Measurements from ENCODE around the gene EN2.

The EN2 gene

DNA sequence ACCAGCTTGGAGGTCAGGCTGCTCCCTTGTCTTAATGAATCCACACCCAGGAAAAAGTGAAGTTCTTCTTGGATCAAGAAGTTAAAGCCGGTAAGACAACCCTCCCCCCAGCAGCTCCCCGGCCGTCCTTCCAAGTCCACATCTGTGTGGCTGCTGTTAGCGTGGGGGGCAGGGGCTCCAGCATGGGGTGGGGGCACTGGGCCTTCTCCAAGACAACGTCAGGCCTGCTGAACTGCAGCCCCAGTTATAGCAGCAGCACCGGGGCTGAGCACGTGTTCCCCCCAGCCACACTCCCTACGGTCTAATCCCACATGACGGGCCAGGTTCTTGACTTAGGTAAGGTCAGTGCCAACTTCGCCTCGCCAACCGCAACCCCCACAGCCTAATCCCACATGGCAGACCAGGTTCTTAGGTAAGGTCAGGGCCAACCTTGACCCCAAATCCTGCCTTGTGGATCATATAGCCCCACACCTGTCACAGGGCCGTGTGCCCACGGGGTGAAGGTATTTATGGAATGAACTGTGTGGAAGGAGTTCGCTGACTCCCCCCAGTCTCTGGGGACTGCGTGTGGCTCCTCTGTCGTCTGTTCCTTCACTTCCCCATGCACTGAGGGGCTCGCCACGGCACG is 30.4 kb upstream of the EN2 start:
- no peak overlapping the region for H3K4me3 ChIP-seq (ENCODE audit: low read length)
- no peak for DNase-seq (ENCODE audit: low read depth)
- TF ChIP-seq, protein P1, sequence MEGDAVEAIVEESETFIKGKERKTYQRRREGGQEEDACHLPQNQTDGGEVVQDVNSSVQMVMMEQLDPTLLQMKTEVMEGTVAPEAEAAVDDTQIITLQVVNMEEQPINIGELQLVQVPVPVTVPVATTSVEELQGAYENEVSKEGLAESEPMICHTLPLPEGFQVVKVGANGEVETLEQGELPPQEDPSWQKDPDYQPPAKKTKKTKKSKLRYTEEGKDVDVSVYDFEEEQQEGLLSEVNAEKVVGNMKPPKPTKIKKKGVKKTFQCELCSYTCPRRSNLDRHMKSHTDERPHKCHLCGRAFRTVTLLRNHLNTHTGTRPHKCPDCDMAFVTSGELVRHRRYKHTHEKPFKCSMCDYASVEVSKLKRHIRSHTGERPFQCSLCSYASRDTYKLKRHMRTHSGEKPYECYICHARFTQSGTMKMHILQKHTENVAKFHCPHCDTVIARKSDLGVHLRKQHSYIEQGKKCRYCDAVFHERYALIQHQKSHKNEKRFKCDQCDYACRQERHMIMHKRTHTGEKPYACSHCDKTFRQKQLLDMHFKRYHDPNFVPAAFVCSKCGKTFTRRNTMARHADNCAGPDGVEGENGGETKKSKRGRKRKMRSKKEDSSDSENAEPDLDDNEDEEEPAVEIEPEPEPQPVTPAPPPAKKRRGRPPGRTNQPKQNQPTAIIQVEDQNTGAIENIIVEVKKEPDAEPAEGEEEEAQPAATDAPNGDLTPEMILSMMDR (conservative IDR thresholded peaks at IDR 0.05; ENCODE audit: low read length) = no peak

DNA sequence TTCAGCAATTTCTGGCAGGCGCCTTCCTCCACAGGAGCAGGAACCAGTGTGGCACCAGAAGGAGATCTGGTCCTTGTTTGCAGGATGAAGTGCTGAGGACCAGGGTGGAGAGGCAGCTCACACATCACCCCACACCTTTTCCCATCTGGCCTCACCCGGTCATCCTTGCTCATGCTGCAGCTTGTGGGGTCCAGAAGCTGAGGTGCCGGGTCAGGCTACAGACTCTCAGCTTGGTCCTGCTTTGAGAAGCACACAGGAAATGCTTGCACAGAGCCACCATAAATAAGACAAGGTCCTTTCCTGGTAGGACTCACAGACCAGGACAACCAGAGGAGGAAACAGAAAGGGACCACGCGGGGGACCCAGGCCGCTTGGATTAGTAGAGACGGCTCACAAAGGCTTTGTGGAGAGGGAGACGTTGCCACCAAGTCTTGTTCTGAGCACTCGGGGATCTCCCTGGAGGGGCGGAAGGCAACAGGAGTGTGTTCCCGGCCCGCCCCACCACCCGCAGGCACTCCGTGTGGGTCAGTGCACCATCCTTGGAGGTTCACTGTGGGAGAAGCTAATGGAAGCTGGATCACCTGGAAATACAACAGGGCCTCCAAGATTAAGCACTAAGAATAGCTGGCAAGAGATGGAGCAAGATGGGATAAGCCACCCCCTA is 29.6 kb upstream of the EN2 start:
- TF ChIP-seq, protein P1 (conservative IDR thresholded peaks at IDR 0.05; ENCODE audit: low read length) = no peak
- H3K4me3 ChIP-seq (ENCODE audit: low read length) = no peak overlapping the region
- no peak for DNase-seq (ENCODE audit: low read depth)

DNA sequence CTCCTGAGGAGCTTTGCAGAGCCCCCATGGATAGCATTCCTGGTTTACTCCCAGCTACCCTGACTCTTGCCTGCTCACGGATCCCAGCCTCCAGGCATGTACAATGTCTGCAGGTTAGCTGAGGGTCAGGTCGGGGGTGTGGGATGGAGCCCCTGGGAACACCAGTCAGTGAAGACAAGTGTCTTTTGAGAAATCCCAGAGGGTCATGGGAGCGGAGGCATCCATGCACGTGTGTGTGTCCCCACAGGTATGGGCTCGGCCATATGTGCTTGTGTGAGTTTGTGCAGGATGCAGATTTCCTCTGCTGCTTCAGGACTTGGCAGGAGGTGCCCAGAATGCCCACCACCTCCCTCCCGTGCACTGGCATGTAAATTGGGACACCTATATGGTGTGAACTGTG is 28.3 kb upstream of the EN2 start:
- no peak overlapping the region for H3K4me3 ChIP-seq (ENCODE audit: low read length)
- TF ChIP-seq, protein P1 (conservative IDR thresholded peaks at IDR 0.05; ENCODE audit: low read length) = no peak
- no peak for DNase-seq (ENCODE audit: low read depth)

DNA sequence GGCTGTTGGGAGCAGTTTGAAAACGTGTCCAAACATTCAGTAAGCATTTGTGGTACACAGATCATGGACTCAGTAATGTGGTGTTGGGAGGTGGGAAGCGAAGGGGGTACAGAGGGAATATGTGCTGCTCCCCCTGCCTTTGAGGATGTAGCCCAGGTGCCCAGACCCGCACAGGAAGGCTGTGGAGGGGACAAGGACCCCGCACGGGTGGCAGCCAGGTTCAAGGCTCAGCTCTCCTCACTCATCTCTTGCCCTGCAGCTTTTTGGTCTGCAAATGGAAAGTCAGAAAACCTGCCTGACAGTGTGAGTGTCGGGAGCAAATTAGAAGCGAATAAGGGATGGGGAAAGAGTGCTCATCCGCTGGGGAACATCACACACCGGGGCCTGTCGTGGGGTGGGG is 27.3 kb upstream of the EN2 start:
- TF ChIP-seq, protein P1 (conservative IDR thresholded peaks at IDR 0.05; ENCODE audit: low read length) = no peak
- H3K4me3 ChIP-seq (ENCODE audit: low read length) = no peak overlapping the region
- no peak for DNase-seq (ENCODE audit: low read depth)

DNA sequence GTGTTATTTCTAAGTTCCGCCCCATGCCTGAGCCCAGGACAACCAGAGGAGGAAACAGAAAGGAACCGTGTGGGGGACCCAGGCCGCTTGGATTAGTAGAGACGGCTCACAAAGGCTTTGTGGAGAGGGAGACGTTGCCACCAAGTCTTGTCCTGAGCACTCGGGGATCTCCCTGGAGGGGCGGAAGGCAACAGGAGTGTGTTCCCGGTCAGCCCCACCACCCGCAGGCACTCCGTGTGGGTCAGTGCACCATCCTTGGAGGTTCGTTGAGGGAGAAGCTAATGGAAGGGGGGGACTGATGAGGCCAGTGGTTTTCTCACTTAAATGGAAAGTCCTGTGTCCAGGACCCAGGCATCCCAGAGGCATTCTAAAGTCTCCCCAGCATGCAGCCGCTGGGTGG is 26.7 kb upstream of the EN2 start:
- TF ChIP-seq, protein P1 (conservative IDR thresholded peaks at IDR 0.05; ENCODE audit: low read length) = no peak
- no peak for DNase-seq (ENCODE audit: low read depth)
- no peak overlapping the region for H3K4me3 ChIP-seq (ENCODE audit: low read length)

DNA sequence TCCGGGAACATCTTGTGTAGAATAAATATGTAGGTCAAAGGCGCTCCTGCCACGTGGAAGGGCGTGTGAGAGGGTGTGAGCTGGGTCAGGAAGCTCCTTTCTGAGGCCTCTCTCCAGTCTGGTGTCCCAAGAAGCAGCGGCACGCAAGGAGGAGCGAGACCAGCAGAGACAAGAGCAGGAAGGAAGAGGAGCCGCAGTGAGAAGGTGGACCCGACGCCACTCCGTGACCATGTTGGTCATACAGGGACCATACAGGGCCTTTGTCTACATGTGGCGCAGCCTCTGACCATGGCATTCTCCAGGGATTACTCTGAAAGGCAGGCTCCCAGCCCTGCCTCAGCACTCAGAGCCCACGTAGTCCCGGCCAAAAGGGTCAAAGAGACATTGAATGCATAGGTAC is 26.2 kb upstream of the EN2 start:
- no peak overlapping the region for H3K4me3 ChIP-seq (ENCODE audit: low read length)
- no peak for DNase-seq (ENCODE audit: low read depth)
- TF ChIP-seq, protein P1 (conservative IDR thresholded peaks at IDR 0.05; ENCODE audit: low read length) = no peak

DNA sequence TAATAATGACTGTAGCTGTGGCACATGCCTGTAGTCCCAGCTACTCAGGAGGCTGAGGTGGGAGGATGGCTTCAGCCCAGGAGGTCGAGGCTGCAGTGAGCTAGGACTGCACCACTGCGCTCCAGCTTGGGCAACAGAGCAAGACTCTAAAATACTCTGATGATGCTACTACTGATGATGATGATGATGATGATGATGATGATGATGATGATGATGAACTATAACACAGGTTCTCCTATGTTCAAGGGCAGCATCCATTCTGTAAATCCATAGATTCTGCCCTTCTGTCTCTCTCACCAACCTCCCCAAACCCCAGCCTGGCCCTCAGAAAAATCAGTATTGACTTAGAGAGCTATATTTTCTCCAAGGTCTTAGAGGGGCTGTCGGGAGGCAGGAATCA is 22.8 kb upstream of the EN2 start:
- DNase-seq (ENCODE audit: low read depth) = no peak
- no peak overlapping the region for H3K4me3 ChIP-seq (ENCODE audit: low read length)
- TF ChIP-seq, protein P1 (conservative IDR thresholded peaks at IDR 0.05; ENCODE audit: low read length) = no peak
